H1 (cell line): ENCODE measurements around the gene GRXCR1. TPM values are rescaled to one million over a fixed set of nuclear protein-coding genes. Genes with fewer than 3 reads are reported as not detected.

Experiments
- CTCF ChIA-PET: fragments of 300-600 bp; sonication (Branson Sonifier 250); formaldehyde crosslinking; loops from one replicate; lab custom pipeline; 2021; ENCODE audit not compliant: partially characterized antibody; lab: Charles Lee
- POLR2A ChIA-PET: fragments of 300-600 bp; sonication (Branson Sonifier 250); formaldehyde crosslinking; loops from one replicate; lab custom pipeline; 2021; ENCODE audit warnings: inconsistent platforms; ENCODE audit not compliant: partially characterized antibody; lab: Charles Lee
- DNase-seq, 2 experiments: peaks; one replicate each; pipeline versions ENCODE4 v3.0.0 to v3.0.0-alpha.2; 2010 to 2022; ENCODE audit warnings: low spot score in 2 of 2, low read depth in 1 of 2, mixed read lengths in 1 of 2
- FAIRE-seq: peaks from 2 replicates; lab custom pipeline; 2011; peaks lifted over from hg19 to GRCh38; lab: Jason Lieb, UNC
- H2AFZ ChIP-seq: 2 replicates; pipeline ENCODE4 v1.8.1; 2012; ENCODE audit warnings: low read length, inconsistent platforms
- H2AK5ac ChIP-seq: 2 replicates; pipeline ENCODE4 v1.6.1; 2013; ENCODE audit warnings: low read depth, low read length
- H2BK120ac ChIP-seq: replicated peaks from 2 replicates; pipeline ENCODE3; 2013; ENCODE audit warnings: low read depth, low read length, inconsistent platforms
- H2BK12ac ChIP-seq: 2 replicates; pipeline ENCODE4 v1.6.1; 2013; ENCODE audit warnings: low read depth, low read length
- H2BK15ac ChIP-seq: 2 replicates; pipeline ENCODE4 v1.6.1; 2013; ENCODE audit warnings: low read length
- H2BK20ac ChIP-seq: 2 replicates; pipeline ENCODE4 v1.6.1; 2013; ENCODE audit warnings: low read length
- H2BK5ac ChIP-seq: 2 replicates; pipeline ENCODE4 v1.6.1; 2013; ENCODE audit warnings: low read depth, low read length
- H3K14ac ChIP-seq: 2 replicates; pipeline ENCODE4 v1.6.1; 2013; ENCODE audit warnings: inconsistent platforms; ENCODE audit not compliant: insufficient read length
- H3K18ac ChIP-seq: 2 replicates; pipeline ENCODE4 v1.6.1; 2013; ENCODE audit warnings: low read length; ENCODE audit errors: extremely low read depth
- H3K23ac ChIP-seq: 2 replicates; pipeline ENCODE4 v1.6.1; 2013; ENCODE audit warnings: inconsistent platforms; ENCODE audit not compliant: insufficient read length
- H3K23me2 ChIP-seq: 2 replicates; pipeline ENCODE4 v1.6.1; 2013; ENCODE audit warnings: low read depth, low read length
- H3K27ac ChIP-seq: 2 replicates; pipeline ENCODE4 v1.6.1; 2011; ENCODE audit warnings: low read depth, low read length, inconsistent platforms
- H3K27me3 ChIP-seq, 4 experiments: replicated peaks in 1 of 4; 1 replicate in 1 of 4; 2 replicates in 3 of 4; pipeline versions ENCODE4 v1.6.1 to v1.8.1; 2011 to 2013; ENCODE audit warnings: low read length in 3 of 4, mild to moderate bottlenecking in 3 of 4, inconsistent platforms in 2 of 4, mixed read lengths in 2 of 4, moderate library complexity in 1 of 4; ENCODE audit not compliant: control insufficient read depth in 3 of 4, insufficient read depth in 3 of 4; ENCODE audit errors: extremely low read depth in 1 of 4
- H3K36me3 ChIP-seq, 4 experiments: 2 replicates each; pipeline versions ENCODE4 v1.6.1 to v1.8.1; 2011 to 2013; ENCODE audit warnings: mild to moderate bottlenecking in 4 of 4, low read length in 3 of 4, moderate library complexity in 2 of 4, control low read depth in 1 of 4, inconsistent platforms in 1 of 4; ENCODE audit not compliant: insufficient read depth in 4 of 4, control insufficient read depth in 2 of 4
- H3K4ac ChIP-seq: replicated peaks from 2 replicates; pipeline ENCODE3; 2013; ENCODE audit warnings: low read length, low read depth, mixed read lengths, inconsistent platforms; ENCODE audit not compliant: insufficient read length
- H3K4me1 ChIP-seq, 4 experiments: replicated peaks in 1 of 4; 1 replicate in 1 of 4; 2 replicates in 3 of 4; pipeline versions ENCODE4 v1.6.1 to v1.8.1; 2011 to 2013; ENCODE audit warnings: low read length in 3 of 4, inconsistent platforms in 2 of 4, mixed read lengths in 1 of 4; ENCODE audit not compliant: insufficient read depth in 4 of 4, control insufficient read depth in 3 of 4
- H3K4me2 ChIP-seq, 2 experiments: 2 replicates each; pipeline versions ENCODE4 v1.6.1 to v1.8.1; 2011 to 2013; ENCODE audit warnings: low read depth in 2 of 2, low read length in 2 of 2, control low read depth in 1 of 2, inconsistent platforms in 1 of 2, mild to moderate bottlenecking in 1 of 2; ENCODE audit not compliant: insufficient read depth in 1 of 2
- H3K4me3 ChIP-seq, 4 experiments: fragments of 200-600, 300-600 bp in 1 of 4; sonication (generic), shearing (Covaris generic), sonication (Bioruptor Twin) in 1 of 4; 2 replicates each; pipeline versions ENCODE4 v1.5.1 to v1.8.1; 2011 to 2016; ENCODE audit warnings: low read length in 4 of 4, low read depth in 3 of 4, control low read depth in 2 of 4, inconsistent platforms in 2 of 4, mild to moderate bottlenecking in 2 of 4, mixed read lengths in 1 of 4, moderate library complexity in 1 of 4; ENCODE audit not compliant: insufficient read depth in 2 of 4; ENCODE audit errors: extremely low read depth in 1 of 4
- H3K56ac ChIP-seq: replicated peaks from 2 replicates; pipeline ENCODE3; 2013; ENCODE audit warnings: low read depth, mild to moderate bottlenecking, mixed read lengths, low read length, inconsistent platforms; ENCODE audit not compliant: insufficient read length
- H3K79me1 ChIP-seq: 2 replicates; pipeline ENCODE4 v1.6.1; 2013; ENCODE audit warnings: low read depth, low read length, control low read depth
- H3K79me2 ChIP-seq, 2 experiments: 2 replicates each; pipeline versions ENCODE4 v1.6.1 to v1.8.1; 2012 to 2013; ENCODE audit warnings: low read length in 2 of 2, mild to moderate bottlenecking in 2 of 2, inconsistent platforms in 1 of 2; ENCODE audit not compliant: insufficient read depth in 2 of 2, control insufficient read depth in 1 of 2
- H3K9ac ChIP-seq, 4 experiments: replicated peaks in 1 of 4; 1 replicate in 1 of 4; 2 replicates in 3 of 4; pipeline versions ENCODE4 v1.6.1 to v1.8.1; 2011 to 2013; ENCODE audit warnings: low read depth in 3 of 4, low read length in 3 of 4, control low read depth in 2 of 4, mild to moderate bottlenecking in 2 of 4, moderate library complexity in 2 of 4, inconsistent platforms in 1 of 4; ENCODE audit errors: extremely low read depth in 1 of 4
- H3K9me3 ChIP-seq, 2 experiments: 2 replicates each; pipeline versions ENCODE4 v1.6.1 to v1.8.1; 2012 to 2013; ENCODE audit warnings: mild to moderate bottlenecking in 2 of 2, moderate library complexity in 2 of 2, control low read depth in 1 of 2, inconsistent platforms in 1 of 2, low read depth in 1 of 2, low read length in 1 of 2, mixed read lengths in 1 of 2; ENCODE audit not compliant: insufficient read depth in 2 of 2
- H4K20me1 ChIP-seq, 2 experiments: replicated peaks in 1 of 2; 2 replicates each; pipeline versions ENCODE3 to v1.8.1; 2011 to 2013; ENCODE audit warnings: inconsistent platforms in 2 of 2, low read length in 2 of 2, mild to moderate bottlenecking in 1 of 2; ENCODE audit not compliant: insufficient read depth in 2 of 2, control insufficient read depth in 1 of 2
- H4K5ac ChIP-seq: 2 replicates; pipeline ENCODE4 v1.6.1; 2013; ENCODE audit warnings: low read length, low read depth, mixed read lengths, inconsistent platforms; ENCODE audit not compliant: insufficient read length
- H4K8ac ChIP-seq: 2 replicates; pipeline ENCODE4 v1.8.0; 2013; ENCODE audit warnings: mild to moderate bottlenecking, moderate library complexity, low read length, inconsistent platforms; ENCODE audit not compliant: insufficient read depth; ENCODE audit errors: extremely low read depth
- H4K91ac ChIP-seq: replicated peaks from 2 replicates; pipeline ENCODE3; 2013; ENCODE audit warnings: low read length, mixed read lengths, inconsistent platforms; ENCODE audit not compliant: insufficient read length
- ATF3 ChIP-seq: IDR thresholded peaks from 2 replicates; pipeline ENCODE4 v1.6.1; 2011; ENCODE audit warnings: low read depth, mild to moderate bottlenecking, low read length; ENCODE audit not compliant: insufficient read depth
- BCL11A ChIP-seq, 2 experiments: IDR thresholded peaks; one replicate each; pipeline ENCODE4 v1.6.1; 2011; ENCODE audit warnings: low read depth in 2 of 2, low read length in 2 of 2, mild to moderate bottlenecking in 2 of 2
- CEBPB ChIP-seq: IDR thresholded peaks from 2 replicates; pipeline ENCODE4 v1.6.1; 2012; ENCODE audit warnings: low read depth, low read length
- CREB1 ChIP-seq: IDR thresholded peaks from 2 replicates; pipeline ENCODE4 v1.6.1; 2012; ENCODE audit warnings: inconsistent platforms
- CTBP2 ChIP-seq: IDR thresholded peaks from 2 replicates; pipeline ENCODE4 v1.7.0; 2011; ENCODE audit warnings: borderline replicate concordance, mild to moderate bottlenecking, moderate library complexity, mixed read lengths, low read length; ENCODE audit not compliant: insufficient read depth, insufficient read length
- EGR1 ChIP-seq: IDR thresholded peaks from 2 replicates; pipeline ENCODE4 v1.6.1; 2011; ENCODE audit warnings: low read depth, low read length, borderline replicate concordance
- GABPA ChIP-seq: IDR thresholded peaks from 2 replicates; pipeline ENCODE4 v1.6.1; 2011; ENCODE audit warnings: mild to moderate bottlenecking, low read length, moderate library complexity, borderline replicate concordance; ENCODE audit not compliant: insufficient read depth
- JUND ChIP-seq: IDR thresholded peaks from 2 replicates; pipeline ENCODE4 v1.6.1; 2011; ENCODE audit warnings: mild to moderate bottlenecking, improper control_type of control experiment, low read length
- RBBP5 ChIP-seq: IDR thresholded peaks from 2 replicates; pipeline ENCODE4 v1.7.1; 2012; ENCODE audit warnings: low read depth, mild to moderate bottlenecking, inconsistent platforms, low read length, moderate library complexity, borderline replicate concordance
- RXRA ChIP-seq: IDR thresholded peaks from 2 replicates; pipeline ENCODE4 v1.6.1; 2011; ENCODE audit warnings: low read depth, mild to moderate bottlenecking, low read length, moderate library complexity; ENCODE audit not compliant: insufficient read depth
- SP4 ChIP-seq: IDR thresholded peaks from 2 replicates; pipeline ENCODE4 v1.6.1; 2012; ENCODE audit warnings: low read length, inconsistent platforms
- TAF7 ChIP-seq: optimal IDR thresholded peaks from 2 replicates; pipeline ENCODE3; 2011; ENCODE audit warnings: low read depth, mild to moderate bottlenecking, inconsistent platforms, low read length, moderate library complexity, borderline replicate concordance
- USF2 ChIP-seq: IDR thresholded peaks from 2 replicates; pipeline ENCODE4 v1.6.1; 2011; ENCODE audit warnings: low read length, improper control_type of control experiment
- ZNF274 ChIP-seq: IDR thresholded peaks from 2 replicates; pipeline ENCODE4 v1.7.0; 2012; ENCODE audit warnings: low read length, borderline replicate concordance; ENCODE audit errors: extremely low read depth
- polyA plus RNA-seq, 7 experiments: library from polyadenylated mRNA; depleted of rRNA in 3 of 7; stranded (reverse) in 5 of 7; unstranded in 2 of 7; fragments of >200 nt in 5 of 7; fragments of 200-250 nt in 2 of 7; gene quantifications; 1 replicate in 5 of 7; 2 replicates in 1 of 7; 4 replicates in 1 of 7; pipeline versions ENCODE4 v1.2.1 to v1.2.3, GENCODE V29; 2011 to 2013; ENCODE audit warnings: missing spikeins in 2 of 7, mixed read lengths in 2 of 7
- total RNA-seq: library from RNA; stranded (reverse); fragmentation: NEBNext Ultra II Directional; extraction: Animal tissue kit (Norgen Biotek cat#: 25700); gene quantifications from 2 replicates; pipeline ENCODE4 v1.2.1, GENCODE V29; 2021

GRXCR1 gene
- total and polyA plus RNA-seq, 2 of the 8 experiments (the other 6 are each of a cell fraction or from before 2014, with no cell fraction given), result not detected

- H3K4ac ChIP-seq, result no peak overlapping the region
- no peaks in the 10 kb centered on the region for H3K23me2 ChIP-seq
- FAIRE-seq (no peak), DNase-seq (no peak)
- no peaks in the 10 kb centered on the region for H3K4me1 ChIP-seq
- no peak overlapping the region for H3K18ac ChIP-seq
- no peaks in the 10 kb centered on the region for H3K27me3 ChIP-seq
- H4K5ac ChIP-seq, result no peak overlapping the region
- no peaks in the 10 kb centered on the region for H3K36me3 ChIP-seq
- H3K4me2 ChIP-seq, result no peak overlapping the region
- H2BK120ac ChIP-seq, result no peak overlapping the region
- no peaks in the 10 kb centered on the region for H4K20me1 ChIP-seq
- CTCF ChIA-PET, result interaction anchor here (1.4 to 2.9 kb wide), 5 partner anchors 9 to 27 kb away, joined by 3 to 8 read pairs (median 4); no protein-coding TSS in a partner anchor
- no peak overlapping the region for H3K23ac ChIP-seq
- no peak overlapping the region for H3K56ac ChIP-seq
- no peak overlapping the region for H2BK20ac ChIP-seq
- no peak overlapping the region for H3K27ac ChIP-seq
- no peak overlapping the region for H4K91ac ChIP-seq
- H4K8ac ChIP-seq, result no peak overlapping the region
- H3K79me1 ChIP-seq, result no peaks in the 10 kb centered on the region
- H2BK15ac ChIP-seq, result no peak overlapping the region
- POLR2A ChIA-PET, result no interaction called here
- H3K79me2 ChIP-seq, result no peaks in the 10 kb centered on the region
- H2AK5ac ChIP-seq, result no peak overlapping the region
- H2AFZ ChIP-seq, result 0 out of 2 replicates have a peak overlapping the region, but pooled peaks have one; percentile 7
- H3K4me3 ChIP-seq, result no peak overlapping the region
- H3K14ac ChIP-seq, result no peak overlapping the region
- 0 out of 4 replicates have a peak, but pooled peaks cover 0 to 5% of the 10 kb centered on the region in 2 experiments for H3K9me3 ChIP-seq
- H2BK12ac ChIP-seq, result no peak overlapping the region
- H3K9ac ChIP-seq, result no peak overlapping the region
- H2BK5ac ChIP-seq, result no peak overlapping the region
- TF ChIP-seq EGR1 (no peak), TAF7 (no peak), CTBP2 (no peak), ZNF274 (no peak), GABPA (no peak), RXRA (no peak), CREB1 (no peak), CEBPB (no peak), ATF3 (no peak), SP4 (no peak), JUND (no peak), BCL11A (IDR thresholded peaks at IDR 0.05; ENCODE audit: low read depth in 2 of 2, low read length in 2 of 2) (no peak), USF2 (no peak), RBBP5 (no peak)
Measured at GRCh38 chr4:43049326-43049725, 156.8 kb downstream of the GRXCR1 start.
